NB4 (cell line): Measurements from ENCODE around the gene RFX2.
A peak's percentile ranks its signal among the peaks of the same experiment; 100 is the strongest.

Experiments used
- DNase-seq: peaks from one replicate; pipeline ENCODE4 v3.0.0; 2010; ENCODE audit warnings: low read depth
- H3K4me3 ChIP-seq: one replicate; pipeline ENCODE4 v1.5.1; 2011; ENCODE audit warnings: mild to moderate bottlenecking, low read depth, low read length, moderate library complexity
- CTCF ChIP-seq: IDR thresholded peaks from one replicate; pipeline ENCODE4 v1.5.1; 2012; ENCODE audit warnings: low read depth, low read length
- MAX ChIP-seq: IDR thresholded peaks from 2 replicates; pipeline ENCODE4 v1.6.1; 2011; ENCODE audit warnings: low read depth, low read length
- MYC ChIP-seq: IDR thresholded peaks from 2 replicates; pipeline ENCODE4 v1.6.1; 2011; ENCODE audit warnings: low read depth, low read length
- POLR2A ChIP-seq: IDR thresholded peaks from 2 replicates; pipeline ENCODE4 v1.6.1; 2011; ENCODE audit warnings: mild to moderate bottlenecking; ENCODE audit not compliant: insufficient read length; ENCODE audit errors: extremely low read depth

RFX2 gene

DNA sequence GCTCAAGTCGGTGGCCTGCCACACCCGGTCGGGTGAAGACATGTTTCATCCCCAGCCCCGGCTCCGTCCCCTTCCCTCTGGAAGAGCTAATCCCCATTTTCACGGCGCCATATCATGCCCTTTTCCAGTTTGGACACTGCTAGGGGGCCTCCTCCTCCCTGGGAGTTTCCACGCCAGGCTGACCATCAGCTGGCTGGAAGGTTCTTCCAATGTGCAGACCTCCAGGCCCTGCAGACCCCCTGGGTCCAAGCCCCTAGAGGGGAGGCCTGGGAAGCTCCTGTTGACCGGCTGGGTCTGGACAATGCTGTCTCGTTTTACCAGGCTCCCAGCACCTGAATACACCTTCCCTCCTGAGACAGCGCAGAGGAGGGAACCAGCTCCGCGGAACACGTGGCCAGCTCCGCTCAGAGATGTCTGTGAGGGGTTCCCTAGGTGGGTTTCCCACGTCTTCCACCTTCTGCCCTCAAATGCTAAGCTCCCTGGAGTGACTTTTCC is 87.7 kb downstream of the RFX2 start:
- no peak for DNase-seq
- H3K4me3 ChIP-seq, result no peak overlapping the region
- no peak for TF ChIP-seq CTCF
- no peak for TF ChIP-seq POLR2A
- TF ChIP-seq MAX, result no peak
- no peak for TF ChIP-seq MYC

DNA sequence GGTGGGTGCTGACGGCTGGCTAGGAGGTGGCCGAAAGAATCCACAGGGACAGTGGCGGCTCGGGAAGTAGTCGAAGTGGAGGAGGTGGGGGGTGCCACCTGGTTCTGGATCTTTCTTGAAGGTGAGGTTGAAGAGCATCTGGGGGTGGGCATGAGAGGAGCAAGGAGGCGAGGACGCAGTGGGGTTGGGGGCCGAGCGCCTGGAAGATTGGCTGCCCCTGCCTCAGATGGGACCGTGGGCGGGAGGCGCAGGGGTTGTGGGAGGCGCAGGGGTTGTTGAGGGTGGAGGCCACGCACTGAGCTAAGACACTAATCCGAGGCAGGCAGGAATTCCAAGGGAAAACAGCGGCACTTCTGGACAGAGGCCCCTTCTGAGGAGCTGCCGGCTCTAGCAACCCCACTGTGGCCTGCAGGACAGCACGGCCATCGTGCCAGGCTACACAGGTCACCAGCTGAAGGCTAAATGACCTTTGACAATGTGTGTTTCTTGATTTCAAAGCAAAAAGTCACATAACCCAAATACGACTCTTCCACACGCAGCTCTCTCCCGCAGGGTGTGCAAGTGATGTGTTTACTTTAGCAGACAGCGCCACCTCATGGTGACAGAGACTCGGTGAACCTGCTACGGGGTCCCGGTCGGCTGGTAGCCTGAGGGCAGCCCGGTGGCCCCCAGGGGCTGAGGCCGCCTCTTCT is 88.3 kb downstream of the RFX2 start:
- peak; percentile 79 for DNase-seq
- TF ChIP-seq MYC (peak; percentile 48; the same call in 1 of the 2 replicates), POLR2A (no peak), CTCF (peak; percentile 48), MAX (peak; percentile 60)
- no peak overlapping the region for H3K4me3 ChIP-seq

DNA sequence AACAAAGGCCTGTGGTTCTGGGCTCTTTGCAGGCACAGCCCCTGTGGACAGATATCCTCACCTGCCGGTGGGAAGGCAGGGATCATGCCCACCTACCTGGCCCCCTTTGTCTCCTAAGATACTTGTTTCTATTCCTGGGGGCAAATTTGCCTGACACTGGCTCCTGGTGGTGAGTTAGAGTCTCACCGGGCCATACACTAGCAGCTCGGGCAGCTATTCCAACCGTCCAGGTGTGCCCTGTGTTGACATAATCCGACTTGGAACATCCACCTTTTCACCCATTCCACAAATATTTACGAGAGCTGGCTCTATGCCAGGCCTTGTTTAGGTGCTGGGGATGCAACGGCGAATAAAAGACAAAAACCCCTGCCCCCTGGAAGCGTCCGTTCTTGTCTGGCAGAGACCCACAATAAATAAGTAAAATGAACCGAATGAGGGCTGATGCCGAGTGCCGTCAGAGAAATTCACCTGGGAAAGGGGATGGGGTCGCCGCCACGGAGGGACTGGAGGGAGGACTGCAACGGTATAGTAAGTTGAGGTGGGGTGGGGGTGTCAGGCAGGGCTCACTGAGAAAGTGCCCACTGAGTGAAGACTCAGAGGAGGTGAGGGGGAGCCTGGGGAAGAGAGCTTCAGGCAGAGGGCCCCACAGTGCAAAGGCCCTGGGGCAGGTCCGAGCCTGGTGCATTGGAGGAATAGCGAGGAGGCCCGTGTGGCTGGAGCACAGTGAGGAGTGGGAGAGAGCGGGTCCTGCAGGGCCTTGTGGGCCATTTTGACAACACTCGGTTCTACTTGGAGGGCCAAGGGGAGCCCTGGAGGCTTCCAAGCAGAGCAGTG is 89.1 kb downstream of the RFX2 start:
- TF ChIP-seq POLR2A (no peak), MYC (no peak), CTCF (no peak), MAX (no peak)
- DNase-seq, result no peak
- no peak overlapping the region for H3K4me3 ChIP-seq

GRCh38 chr19:6020166-6020882 is 90.0 kb downstream of the RFX2 start:
- H3K4me3 ChIP-seq, result no peak overlapping the region
- DNase-seq, result peak; percentile 69
- no peak for TF ChIP-seq CTCF
- no peak for TF ChIP-seq POLR2A
- no peak for TF ChIP-seq MAX
- no peak for TF ChIP-seq MYC

GRCh38 chr19:6018786-6019185 is 91.5 kb downstream of the RFX2 start:
- DNase-seq, result no peak

More at GRCh38 chr19:6018786-6019185, 91.5 kb downstream of the RFX2 start:
- H3K4me3 ChIP-seq, result no peak overlapping the region
- TF ChIP-seq MAX, result no peak
- TF ChIP-seq MYC, result no peak
- TF ChIP-seq POLR2A, result no peak
- TF ChIP-seq CTCF, result no peak
